Epithelial cell of proximal tubule (primary cell): ENCODE measurements around the gene BCL2. TPM values are rescaled to one million over a fixed set of nuclear protein-coding genes. Genes with fewer than 3 reads are reported as not detected.

Source experiments
- DNase-seq: peaks from one replicate; pipeline ENCODE4 v3.0.0-alpha.2; 2011; ENCODE audit warnings: low read depth
- H3K4me3 ChIP-seq: 2 replicates; pipeline ENCODE4 v1.5.1; 2011; ENCODE audit warnings: low read depth, mild to moderate bottlenecking, low read length
- total RNA-seq: library from RNA; depleted of rRNA; stranded (reverse); fragments of >200 nt; gene quantifications from 2 replicates; pipeline ENCODE4 v1.2.3, GENCODE V29; 2015
- TF ChIP-seq, protein P1 (sequence below): conservative IDR thresholded peaks from 2 replicates; pipeline ENCODE4 v1.5.1; 2012; ENCODE audit warnings: low read depth, mild to moderate bottlenecking, low read length

The BCL2 gene
- total RNA-seq, 1 donor from 2014 or later = 4.7 TPM

GRCh38 chr18:63220903-63221302 lies 98.7 kb downstream of the BCL2 start:
- TF ChIP-seq, protein P1, sequence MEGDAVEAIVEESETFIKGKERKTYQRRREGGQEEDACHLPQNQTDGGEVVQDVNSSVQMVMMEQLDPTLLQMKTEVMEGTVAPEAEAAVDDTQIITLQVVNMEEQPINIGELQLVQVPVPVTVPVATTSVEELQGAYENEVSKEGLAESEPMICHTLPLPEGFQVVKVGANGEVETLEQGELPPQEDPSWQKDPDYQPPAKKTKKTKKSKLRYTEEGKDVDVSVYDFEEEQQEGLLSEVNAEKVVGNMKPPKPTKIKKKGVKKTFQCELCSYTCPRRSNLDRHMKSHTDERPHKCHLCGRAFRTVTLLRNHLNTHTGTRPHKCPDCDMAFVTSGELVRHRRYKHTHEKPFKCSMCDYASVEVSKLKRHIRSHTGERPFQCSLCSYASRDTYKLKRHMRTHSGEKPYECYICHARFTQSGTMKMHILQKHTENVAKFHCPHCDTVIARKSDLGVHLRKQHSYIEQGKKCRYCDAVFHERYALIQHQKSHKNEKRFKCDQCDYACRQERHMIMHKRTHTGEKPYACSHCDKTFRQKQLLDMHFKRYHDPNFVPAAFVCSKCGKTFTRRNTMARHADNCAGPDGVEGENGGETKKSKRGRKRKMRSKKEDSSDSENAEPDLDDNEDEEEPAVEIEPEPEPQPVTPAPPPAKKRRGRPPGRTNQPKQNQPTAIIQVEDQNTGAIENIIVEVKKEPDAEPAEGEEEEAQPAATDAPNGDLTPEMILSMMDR = no peak
- no peak for DNase-seq
- H3K4me3 ChIP-seq = no peak overlapping the region

DNA sequence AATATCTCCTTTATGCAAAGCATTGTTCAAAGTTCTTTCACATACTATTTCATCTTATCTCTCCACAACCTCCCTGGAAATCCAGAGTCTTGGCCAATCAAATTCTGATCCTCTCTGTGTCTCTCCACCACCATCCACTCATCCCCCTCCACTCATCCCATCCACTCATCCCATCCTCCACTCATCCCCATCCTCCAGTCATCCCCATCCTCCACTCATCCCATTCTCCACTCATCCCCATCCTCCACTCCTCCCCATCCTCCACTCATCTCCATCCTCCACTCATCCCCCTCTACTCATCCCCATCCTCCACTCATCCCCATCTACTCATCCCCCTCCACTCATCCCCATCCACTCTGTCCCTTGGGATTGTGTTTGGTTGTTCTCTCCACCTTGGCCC lies 101.1 kb downstream of the BCL2 start:
- no peak for DNase-seq
- TF ChIP-seq, protein P1 = no peak
- H3K4me3 ChIP-seq = no peak overlapping the region

DNA sequence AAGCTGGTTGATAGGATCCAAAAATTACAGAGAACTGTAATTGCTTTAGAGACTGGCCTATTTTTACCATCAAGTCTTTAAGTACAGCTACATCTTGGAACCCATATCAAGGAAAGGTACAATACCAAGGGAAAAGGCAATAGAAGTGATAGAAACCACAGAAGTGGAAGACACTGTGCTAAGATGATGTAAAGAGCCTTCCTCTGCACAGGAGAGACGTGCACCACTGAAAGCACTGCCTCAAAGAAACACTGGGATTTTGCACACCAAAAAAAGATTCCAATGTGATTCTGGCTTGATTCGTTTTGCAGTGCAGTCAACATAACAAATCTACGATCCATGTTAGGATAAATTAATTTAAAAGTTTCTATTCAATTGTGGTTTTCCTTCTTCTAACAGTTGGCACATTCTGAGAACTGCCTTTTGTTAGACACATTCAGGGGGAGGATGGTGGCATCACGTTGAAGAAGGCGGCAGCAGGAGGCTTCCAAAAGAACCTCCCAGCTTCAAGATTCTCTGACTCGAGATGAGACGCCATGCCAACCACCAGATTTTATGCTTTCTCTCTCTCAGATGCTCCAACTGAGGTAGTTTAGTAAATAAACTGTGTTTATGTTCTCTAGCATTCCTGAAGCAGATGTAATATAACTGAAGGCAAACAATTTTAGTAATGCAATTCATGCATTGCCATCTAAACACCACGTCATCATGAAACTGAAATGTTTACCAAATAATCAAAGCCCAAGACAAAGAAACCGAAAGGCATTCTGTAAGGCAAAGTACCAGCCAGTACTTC lies 102.9 kb downstream of the BCL2 start:
- no peak overlapping the region for H3K4me3 ChIP-seq
- no peak for DNase-seq
- TF ChIP-seq, protein P1 = no peak

DNA sequence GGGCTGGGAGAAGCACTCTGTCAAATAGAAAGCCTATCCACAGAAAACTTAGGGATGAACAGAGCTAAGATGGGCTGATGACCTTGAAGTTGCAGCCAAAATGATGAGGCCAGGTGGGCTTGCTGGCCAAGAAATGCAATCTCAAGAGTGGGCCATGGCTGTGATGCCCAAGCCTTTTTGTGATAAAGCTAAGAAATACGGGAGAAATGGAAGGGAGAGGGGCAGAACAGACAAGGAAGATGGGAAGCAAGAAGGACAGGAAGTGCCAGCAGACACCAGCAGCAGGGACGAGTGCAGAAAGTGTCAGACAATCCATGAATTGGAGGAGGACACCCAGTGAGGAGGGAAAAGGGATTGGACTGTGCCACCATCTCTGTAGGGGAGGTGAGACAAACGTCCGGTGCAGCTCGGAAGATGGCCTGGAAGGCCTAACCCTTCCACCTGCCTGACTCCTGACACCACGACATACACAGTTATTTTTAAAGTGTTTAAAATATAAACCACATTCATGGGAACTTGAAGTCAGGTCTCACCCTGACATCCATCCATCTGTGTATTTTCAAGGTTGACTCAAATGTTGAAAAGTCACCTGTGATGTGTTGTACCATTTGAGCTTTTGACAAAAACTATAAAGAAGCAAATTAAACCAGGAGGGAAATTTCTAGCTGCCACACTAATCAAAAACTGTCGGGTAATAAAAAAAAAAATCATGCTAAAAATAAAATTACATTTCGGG lies 105.5 kb downstream of the BCL2 start:
- no peak for DNase-seq
- TF ChIP-seq, protein P1 = no peak
- H3K4me3 ChIP-seq = no peak overlapping the region

- TF ChIP-seq, protein P1 = no peak
- H3K4me3 ChIP-seq = no peak overlapping the region
- no peak for DNase-seq
Observed at GRCh38 chr18:63213331-63213900, 106.2 kb downstream of the BCL2 start.

DNA sequence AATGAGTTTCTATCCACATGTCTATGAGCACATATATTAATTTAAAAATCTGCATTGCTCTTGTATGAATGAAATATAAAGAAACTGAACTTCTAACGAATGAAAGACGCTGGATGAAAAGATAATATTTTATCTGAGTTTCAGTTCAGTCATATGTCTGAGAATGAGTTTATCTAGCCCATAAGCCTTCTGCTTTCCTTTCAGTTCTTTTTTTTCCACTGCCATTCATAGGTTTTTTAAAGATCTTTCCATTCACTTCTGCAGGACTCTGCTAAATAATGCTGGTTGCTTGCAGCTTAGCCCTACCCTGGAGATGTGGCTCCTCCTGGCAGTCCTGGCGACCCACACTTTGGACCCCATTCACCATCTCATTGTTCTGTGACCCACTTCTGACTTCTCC lies 109.0 kb downstream of the BCL2 start:
- no peak overlapping the region for H3K4me3 ChIP-seq
- no peak for DNase-seq
- TF ChIP-seq, protein P1 = no peak
